ENCODE data around the gene SIAH1.

- no peak for TF ChIP-seq POLR2A (IDR thresholded peaks at IDR 0.05; ENCODE audit: low read length)
- no peak for TF ChIP-seq GATA1 (IDR thresholded peaks at IDR 0.05; ENCODE audit: low read depth, low read length)
Observed at GRCh38 chr16:48352648-48353390, 32.4 kb downstream of the SIAH1 start.

Data from erythroblast (primary cell).